CD4-positive, alpha-beta T cell treated with Interleukin-17A for 1 hour (primary cell): Measurements from ENCODE around the gene NSA2.
"Not testable (repeated sequence)": the region's sequence is repeated elsewhere in the genome, so short reads cannot be mapped to it uniquely, and the experiment has no call there.

ENCODE experiments used
- DNase-seq: peaks from one replicate; pipeline ENCODE4 v3.0.0-alpha.2; 2020

The NSA2 gene

GRCh38 chr5:74766849-74767578 lies at the start of gene NSA2, which contains the start of gene GFM2:
Gene NSA2, plus strand, starts transcription at chr5:74767249. Its CDS starts 112 bp downstream, at chr5:74767361.
Gene GFM2, minus strand, starts transcription at chr5:74767117. Its CDS starts 3,375 bp downstream, at chr5:74763742.
- peak; percentile 95 for DNase-seq

- DNase-seq: no peak
Observed at GRCh38 chr5:74717596-74717995, 49.5 kb upstream of the NSA2 start.

DNA sequence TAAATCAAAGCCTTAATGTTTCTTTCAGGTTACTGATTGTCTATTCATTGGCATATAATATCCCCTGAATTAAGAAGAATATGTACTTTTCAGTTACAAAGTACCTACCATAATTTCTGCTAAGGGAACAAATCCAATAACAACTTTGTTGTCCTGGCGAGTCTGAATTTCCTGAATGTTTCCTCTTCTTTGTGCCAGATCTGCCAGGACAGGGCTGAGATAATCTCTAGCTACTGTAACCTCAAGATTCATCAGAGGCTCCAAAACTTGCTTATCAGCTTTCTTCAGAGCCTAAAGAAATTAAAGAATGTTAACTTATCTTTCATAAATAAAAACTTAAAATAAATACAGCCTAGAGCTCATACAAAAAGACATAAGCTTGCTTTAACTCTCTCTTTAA lies 44.8 kb upstream of the NSA2 start:
- DNase-seq: no peak

GRCh38 chr5:74725331-74725730 lies 41.7 kb upstream of the NSA2 start:
- DNase-seq: no peak

DNA sequence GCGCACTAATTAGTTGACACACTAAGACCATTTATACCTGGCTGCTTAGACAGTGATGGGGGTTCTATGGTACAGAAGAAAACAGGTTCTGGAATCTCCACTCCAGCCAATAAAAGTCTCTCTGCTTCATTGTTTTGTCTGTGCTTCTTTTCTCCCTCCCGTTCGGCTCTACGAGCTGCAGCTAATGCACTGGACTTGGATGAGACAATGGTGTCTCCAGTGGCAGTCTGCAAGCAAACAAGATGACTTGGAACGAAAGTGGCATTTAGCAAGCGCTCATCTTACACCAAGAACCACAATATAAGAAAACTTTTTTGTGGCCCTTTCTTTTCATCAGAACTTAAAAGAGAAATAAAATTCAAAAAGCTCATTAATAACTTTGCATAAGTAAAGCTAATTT lies 30.3 kb upstream of the NSA2 start:
- DNase-seq: no peak

GRCh38 chr5:74738406-74738805 lies 28.6 kb upstream of the NSA2 start:
- DNase-seq: no peak

DNA sequence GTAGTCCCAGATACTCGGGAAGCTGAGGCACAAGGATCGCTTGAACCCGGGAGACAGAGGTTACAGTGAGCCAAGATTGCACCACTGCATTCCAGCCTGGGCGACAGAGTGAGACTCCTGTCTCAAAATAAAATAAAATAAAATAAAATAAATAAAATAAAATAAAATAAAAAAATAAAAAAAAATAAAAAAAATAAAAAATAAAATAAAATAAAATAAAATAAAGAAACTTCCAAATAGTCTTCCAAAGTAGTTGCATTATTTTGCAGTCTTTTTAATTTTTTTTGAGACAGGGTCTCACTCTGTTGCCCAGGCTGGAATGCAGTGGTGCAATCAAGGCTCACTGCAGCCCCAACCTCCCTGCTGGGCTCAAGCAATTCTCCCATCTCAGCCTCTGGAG lies 18.3 kb upstream of the NSA2 start:
- not testable (repeated sequence) for DNase-seq

DNA sequence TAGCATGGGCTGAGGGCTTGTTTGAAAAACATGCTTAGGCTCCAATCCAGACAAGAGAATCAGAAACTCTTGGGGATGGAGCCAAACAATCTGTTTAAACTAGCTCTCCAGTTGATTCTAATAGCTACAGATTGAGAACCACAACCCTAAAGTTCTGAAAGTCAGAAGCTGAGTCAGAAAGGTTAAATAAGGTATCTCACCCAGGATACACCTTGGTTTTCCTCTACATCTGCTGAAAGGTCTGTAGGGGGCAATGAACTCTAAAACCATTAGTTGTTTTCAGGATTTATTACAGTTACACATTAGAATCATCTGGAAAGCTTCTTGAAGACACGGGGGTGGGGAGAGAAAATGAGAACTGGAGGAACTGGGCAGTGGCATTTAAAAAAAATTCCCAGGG lies 5.8 kb upstream of the NSA2 start:
- DNase-seq: no peak

DNA sequence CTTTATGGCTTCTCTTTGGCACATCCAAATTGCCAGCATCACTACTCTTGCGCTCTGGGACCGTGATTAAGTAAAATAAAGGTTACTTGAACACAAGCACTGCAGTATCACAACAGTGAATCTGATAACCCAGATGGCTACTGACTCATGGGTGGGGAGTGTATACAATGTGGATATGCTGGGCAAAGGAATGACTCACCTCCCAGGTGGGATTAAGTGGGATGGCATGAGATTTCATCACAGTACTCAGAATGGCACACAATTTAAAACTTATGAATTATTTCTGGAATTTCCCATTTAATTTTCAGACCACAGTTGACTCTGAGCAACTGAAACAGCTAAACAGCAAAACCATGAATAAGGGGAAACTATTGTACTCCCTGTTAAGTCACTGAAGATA lies 4.5 kb upstream of the NSA2 start:
- no peak for DNase-seq

- DNase-seq: no peak
Observed at GRCh38 chr5:74763504-74763903, 3.5 kb upstream of the NSA2 start.

GRCh38 chr5:74765201-74765600 lies 1.8 kb upstream of the NSA2 start:
- DNase-seq: no peak

GRCh38 chr5:74765929-74766328 lies 1.1 kb upstream of the NSA2 start:
- DNase-seq: no peak

GRCh38 chr5:74766418-74766848 lies 616 bp upstream of the NSA2 start:
- DNase-seq: peak; percentile 57

DNA sequence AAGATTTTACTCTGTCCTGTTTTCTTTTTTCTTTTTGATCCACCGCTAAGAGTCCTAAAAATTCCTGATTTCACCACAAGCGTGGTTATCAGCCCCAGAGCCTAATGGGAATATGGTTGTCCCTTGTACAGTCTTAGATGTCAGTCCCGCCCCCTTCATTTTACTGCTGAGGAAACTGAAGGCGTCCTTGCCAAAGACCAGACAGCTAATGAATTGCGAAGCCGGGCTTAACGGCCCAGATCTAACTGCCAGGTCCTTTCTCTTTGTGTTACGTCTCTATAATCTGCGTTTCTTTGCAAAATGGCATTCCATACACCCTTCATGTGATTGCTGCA lies 497 bp downstream of the NSA2 start:
- peak; percentile 17 for DNase-seq

DNA sequence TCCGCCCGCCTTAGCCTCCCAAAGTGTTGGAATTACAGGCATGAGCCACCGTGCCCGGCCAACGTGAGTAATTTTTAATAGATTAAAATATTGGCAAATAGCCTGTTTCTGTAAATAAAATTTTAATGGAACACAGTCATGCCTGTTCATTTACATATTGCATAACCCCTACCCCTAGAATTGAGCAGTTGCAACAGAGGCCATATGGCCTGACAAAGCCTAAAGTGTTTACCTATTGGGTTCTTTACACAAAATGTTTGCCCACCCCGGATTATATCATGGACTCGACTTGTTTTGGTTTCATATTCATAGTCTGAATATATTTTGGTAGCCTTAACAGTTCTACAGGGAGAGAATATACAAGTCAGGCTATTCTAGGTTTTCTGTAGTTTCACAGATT lies 5.3 kb downstream of the NSA2 start:
- DNase-seq: no peak

- DNase-seq: no peak
Observed at GRCh38 chr5:74778609-74779008, 11.6 kb downstream of the NSA2 start.

- no peak for DNase-seq
Observed at GRCh38 chr5:74786851-74787250, 19.8 kb downstream of the NSA2 start.

- no peak for DNase-seq
Observed at GRCh38 chr5:74787424-74787823, 20.4 kb downstream of the NSA2 start.

- not testable (repeated sequence) for DNase-seq
Observed at GRCh38 chr5:74791669-74792068, 24.6 kb downstream of the NSA2 start.

DNA sequence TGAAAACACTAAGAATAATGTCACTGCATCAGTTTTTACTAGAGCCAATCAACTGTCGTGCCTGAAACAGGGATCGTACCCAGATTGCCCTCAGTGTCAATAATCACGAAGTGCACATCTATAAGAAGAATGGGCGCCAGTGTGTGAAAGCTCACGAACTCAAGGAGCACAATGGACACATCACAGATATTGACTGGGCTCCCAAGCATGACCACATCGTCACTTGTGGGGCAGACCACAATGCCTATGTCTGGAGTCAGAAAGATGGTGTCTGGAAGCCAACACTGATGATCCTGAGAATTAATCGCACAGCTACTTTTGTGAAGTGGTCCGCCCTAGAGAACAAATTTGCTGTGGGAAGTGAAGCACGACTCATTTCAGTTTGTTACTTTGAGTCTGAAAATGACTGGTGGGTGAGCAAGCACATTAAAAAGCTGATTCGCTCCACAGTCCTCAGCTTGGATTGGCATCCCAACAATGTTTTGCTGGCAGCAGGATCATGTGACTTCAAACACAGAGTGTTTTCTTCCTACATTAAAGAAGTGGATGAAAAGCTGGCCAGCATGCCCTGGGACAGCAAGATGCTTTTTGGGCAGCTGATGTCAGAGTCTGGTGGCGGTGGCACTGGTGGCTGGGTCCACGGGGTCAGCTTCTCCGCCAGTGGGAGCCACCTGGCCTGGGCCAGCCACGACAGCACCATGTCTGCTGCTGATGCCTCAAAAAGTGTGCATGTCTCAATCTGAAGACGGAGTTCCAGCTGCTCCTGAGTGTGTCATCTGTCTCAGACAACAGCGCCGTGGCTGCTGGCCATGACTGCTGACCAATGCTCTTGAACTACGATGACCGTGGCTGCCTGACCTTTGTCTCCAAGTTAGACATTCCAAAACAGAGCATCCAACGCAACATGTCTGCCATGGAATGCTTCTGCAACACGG lies 32.2 kb downstream of the NSA2 start:
- DNase-seq: no peak

DNA sequence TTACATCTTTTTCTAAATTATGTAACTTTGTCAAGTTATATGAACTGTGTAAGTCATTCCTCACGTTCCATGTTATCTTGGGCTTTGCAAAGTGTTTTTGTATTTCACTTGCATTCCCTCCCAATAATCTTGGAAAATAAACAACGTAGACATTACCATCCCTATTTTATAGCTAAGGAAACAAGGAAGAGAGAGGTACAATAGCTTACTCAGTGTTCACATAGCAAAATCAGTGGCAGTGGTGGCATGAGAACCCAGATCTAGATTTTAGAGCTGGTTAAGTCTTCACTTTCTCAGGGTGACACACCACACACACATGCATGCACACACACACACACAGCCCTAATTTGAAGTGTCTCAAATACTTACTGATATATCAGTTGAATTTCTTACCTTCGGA lies 34.1 kb downstream of the NSA2 start:
- DNase-seq: no peak

DNA sequence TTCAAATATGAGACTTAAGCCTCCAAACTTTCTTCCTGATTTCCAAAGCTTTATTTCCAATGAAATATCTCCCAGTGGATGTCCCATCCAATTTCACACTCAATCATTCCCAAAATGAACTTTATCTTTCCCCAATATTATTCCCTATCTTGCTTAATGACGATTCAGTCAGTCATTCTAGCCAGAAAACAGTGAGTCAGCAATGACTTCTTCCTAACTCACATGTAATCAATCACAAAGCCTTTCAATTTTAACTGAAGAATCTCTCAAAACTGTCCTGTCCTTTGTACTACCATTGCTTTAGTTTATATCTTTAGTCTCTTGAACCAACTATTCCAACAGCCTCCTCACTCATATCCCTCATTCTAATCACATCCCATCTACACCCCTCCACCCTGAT lies 34.9 kb downstream of the NSA2 start:
- no peak for DNase-seq

GRCh38 chr5:74810915-74811314 lies 43.9 kb downstream of the NSA2 start:
- no peak for DNase-seq

DNA sequence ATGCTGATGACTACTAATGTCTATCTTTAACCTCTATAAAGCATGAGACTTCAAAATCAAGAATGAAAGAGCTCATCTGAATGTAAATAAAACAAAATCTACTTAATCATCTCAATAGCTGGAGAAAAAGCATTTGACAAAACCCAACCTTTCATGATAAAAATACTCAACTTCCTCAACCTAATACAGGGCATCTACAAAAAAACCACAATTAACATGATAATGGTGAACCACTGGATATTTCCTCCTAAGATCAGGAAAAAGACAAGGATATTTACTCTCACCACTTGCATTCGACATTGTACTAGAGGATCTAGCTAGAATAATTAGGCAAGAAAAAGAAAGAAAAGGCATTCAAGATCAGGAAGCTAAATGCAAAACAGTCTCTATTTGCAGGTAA lies 49.8 kb downstream of the NSA2 start:
- DNase-seq: no peak
